Measurements from ENCODE around the gene HPSE2.

GRCh38 chr10:98424295-98425254, 811.1 kb downstream of the HPSE2 start:
- TF ChIP-seq CTCF (conservative IDR thresholded peaks at IDR 0.05) (no peak), ZFX (IDR thresholded peaks at IDR 0.05) (no peak)

Data from C4-2B (cell line).